GM23248 (cell line): ENCODE data around the gene SLC4A5.

Source experiments
- EZH2 ChIP-seq: fragments of 200-600 bp; sonication (generic); IDR thresholded peaks from 2 replicates; pipeline ENCODE4 v1.6.1; 2018; ENCODE audit warnings: antibody characterized with exemption, mild to moderate bottlenecking; ENCODE audit not compliant: insufficient read depth, poor library complexity, severe bottlenecking
- EZH2phosphoT487 ChIP-seq: fragments of 200-600 bp; sonication (generic); IDR thresholded peaks from 2 replicates; pipeline ENCODE4 v1.6.1; 2018; ENCODE audit warnings: antibody characterized with exemption, moderate library complexity, mild to moderate bottlenecking, low read depth; ENCODE audit not compliant: insufficient read depth

DNA sequence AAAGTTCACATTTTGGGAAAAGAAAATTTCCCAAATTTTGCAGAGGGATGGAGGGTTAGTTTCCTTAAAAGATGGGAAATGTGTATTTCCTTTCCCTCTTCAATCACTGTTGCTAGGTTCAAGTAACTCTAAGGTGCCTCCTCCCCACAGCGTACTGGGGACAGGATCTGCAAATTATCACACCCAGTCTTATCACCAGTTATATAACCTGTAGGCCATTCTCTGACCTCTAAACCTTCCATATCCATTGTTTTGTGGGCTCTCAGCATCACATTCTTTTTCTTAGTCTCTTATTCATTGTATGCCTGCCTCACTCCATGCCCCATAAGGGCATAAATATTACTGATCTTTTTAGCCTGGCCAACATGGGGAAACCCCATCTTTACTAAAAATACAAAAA is 148.4 kb downstream of the SLC4A5 start:
- TF ChIP-seq EZH2phosphoT487, result no peak
- TF ChIP-seq EZH2, result no peak
